Uterus (tissue), 4 donors: Measurements from ENCODE around the gene RAB3C. TPM values are rescaled to one million over a fixed set of nuclear protein-coding genes. Genes with fewer than 3 reads are reported as not detected.
"Not testable (repeated sequence)": the region's sequence is repeated elsewhere in the genome, so short reads cannot be mapped to it uniquely, and the experiment has no call there.

Experiments
- DNase-seq, 2 donors: peaks; one replicate each; pipeline ENCODE4 v3.0.0-alpha.2; 2019 to 2020
- H3K27ac ChIP-seq, 2 donors: fragments of 200-600 bp; sonication (generic); 1 replicate in 1 of 2; 2 replicates in 1 of 2; pipeline ENCODE4 v1.5.1; 2016 to 2018
- H3K27me3 ChIP-seq, 2 donors: fragments of 200-600 bp; sonication (generic); one replicate each; pipeline ENCODE4 v1.5.1; 2018 to 2019; ENCODE audit warnings: control low read depth in 1 of 2
- H3K36me3 ChIP-seq, 2 donors: fragments of 200-600 bp; sonication (generic); one replicate each; pipeline ENCODE4 v1.5.1; 2019; ENCODE audit warnings: control low read depth in 1 of 2
- H3K4me1 ChIP-seq, 2 donors: fragments of 200-600 bp; sonication (generic); one replicate each; pipeline ENCODE4 v1.5.1; 2018 to 2019; ENCODE audit warnings: control low read depth in 1 of 2
- H3K4me3 ChIP-seq, 2 donors: fragments of 200-600 bp; sonication (generic); 1 replicate in 1 of 2; 2 replicates in 1 of 2; pipeline ENCODE4 v1.5.1; 2018 to 2019; ENCODE audit warnings: mild to moderate bottlenecking in 1 of 2
- H3K9me3 ChIP-seq, 2 donors: fragments of 200-600 bp; sonication (generic); one replicate each; pipeline ENCODE4 v1.5.1; 2019; ENCODE audit warnings: control low read depth in 1 of 2
- POLR2A ChIP-seq, 2 donors: fragments of 450-650 bp; IDR thresholded peaks; one replicate each; pipeline ENCODE4 v1.6.1; 2016; ENCODE audit warnings: antibody characterized with exemption in 2 of 2, mild to moderate bottlenecking in 1 of 2, moderate library complexity in 1 of 2
- intact Hi-C: fragments of 100-400 bp; cut with DNase I; formaldehyde crosslinking; loops from one replicate; pipeline ENCODE4 v1.15.1; 2023; ENCODE audit warnings: low total_unique reads
- total RNA-seq, 4 donors: library from RNA; depleted of rRNA in 3 of 4; stranded (reverse); fragments of >200 nt in 3 of 4; gene quantifications; one replicate each; pipeline versions ENCODE4 v1.1.0 to v1.2.4, GENCODE V29; 2014 to 2023
- TF ChIP-seq, protein P1 (sequence below), 4 experiments: fragments of 200-600 bp in 2 of 4; fragments of 450-650 bp in 2 of 4; sonication (generic) in 2 of 4; IDR thresholded peaks; one replicate each; pipeline ENCODE4 v1.5.1; 2016 to 2019; ENCODE audit warnings: antibody characterized with exemption in 4 of 4, mild to moderate bottlenecking in 2 of 4, moderate library complexity in 1 of 4
- donor health status: DM: yes; HTN: yes; CAD: no.

The RAB3C gene
- total RNA-seq, 4 donors from 2014 or later = 0.59 to 2.1 (median 0.83) TPM; not detected in 1

DNA sequence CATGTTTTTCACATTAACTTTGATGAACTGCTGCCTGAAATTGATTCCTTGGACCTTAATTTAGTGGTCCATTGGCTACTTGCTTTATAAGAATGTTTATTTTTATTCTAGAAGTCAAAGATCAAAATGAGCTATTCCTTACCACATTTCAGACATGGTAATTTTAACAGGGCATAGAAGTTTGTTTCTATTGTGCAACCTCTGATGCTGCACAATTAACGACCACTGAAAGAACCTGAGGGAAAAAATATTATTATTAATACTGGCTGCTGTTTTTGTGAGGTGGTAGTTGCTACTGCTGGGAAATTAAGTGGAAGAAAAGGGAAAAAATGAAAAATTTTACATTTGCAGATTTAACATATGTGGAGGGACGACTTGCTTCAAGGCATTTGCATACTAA is 37.9 kb upstream of the RAB3C start:
- no peak for DNase-seq
- TF ChIP-seq POLR2A (IDR thresholded peaks at IDR 0.05) = no peak
- TF ChIP-seq, protein P1, sequence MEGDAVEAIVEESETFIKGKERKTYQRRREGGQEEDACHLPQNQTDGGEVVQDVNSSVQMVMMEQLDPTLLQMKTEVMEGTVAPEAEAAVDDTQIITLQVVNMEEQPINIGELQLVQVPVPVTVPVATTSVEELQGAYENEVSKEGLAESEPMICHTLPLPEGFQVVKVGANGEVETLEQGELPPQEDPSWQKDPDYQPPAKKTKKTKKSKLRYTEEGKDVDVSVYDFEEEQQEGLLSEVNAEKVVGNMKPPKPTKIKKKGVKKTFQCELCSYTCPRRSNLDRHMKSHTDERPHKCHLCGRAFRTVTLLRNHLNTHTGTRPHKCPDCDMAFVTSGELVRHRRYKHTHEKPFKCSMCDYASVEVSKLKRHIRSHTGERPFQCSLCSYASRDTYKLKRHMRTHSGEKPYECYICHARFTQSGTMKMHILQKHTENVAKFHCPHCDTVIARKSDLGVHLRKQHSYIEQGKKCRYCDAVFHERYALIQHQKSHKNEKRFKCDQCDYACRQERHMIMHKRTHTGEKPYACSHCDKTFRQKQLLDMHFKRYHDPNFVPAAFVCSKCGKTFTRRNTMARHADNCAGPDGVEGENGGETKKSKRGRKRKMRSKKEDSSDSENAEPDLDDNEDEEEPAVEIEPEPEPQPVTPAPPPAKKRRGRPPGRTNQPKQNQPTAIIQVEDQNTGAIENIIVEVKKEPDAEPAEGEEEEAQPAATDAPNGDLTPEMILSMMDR (IDR thresholded peaks at IDR 0.05) = no peak
- Histone ChIP-seq H3K27me3 (no peaks in the 10 kb centered on the region), H3K9me3 (no peaks in the 10 kb centered on the region), H3K36me3 (no peaks in the 10 kb centered on the region), H3K4me3 (no peak overlapping the region), H3K4me1 (no peaks in the 10 kb centered on the region), H3K27ac (no peak overlapping the region)
- intact Hi-C loops = no loop called here

DNA sequence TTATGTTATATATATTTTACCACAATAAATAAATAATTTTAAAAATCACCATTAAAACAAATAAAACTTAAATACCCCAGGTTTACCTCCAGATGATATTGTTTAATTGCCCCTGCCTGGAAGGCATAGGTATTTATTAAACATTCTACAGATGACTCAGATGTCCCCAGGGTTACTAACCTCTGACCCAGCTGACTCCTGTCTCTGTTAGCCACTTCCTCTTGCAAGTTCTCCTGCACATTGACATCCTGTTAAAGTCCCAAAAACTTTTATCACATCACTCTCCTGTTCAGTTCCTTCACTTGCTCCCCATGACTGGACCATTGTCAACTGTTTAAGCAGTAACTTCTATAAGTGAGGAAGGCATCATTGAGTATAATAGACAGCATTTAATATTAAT is 37.0 kb upstream of the RAB3C start:
- TF ChIP-seq, protein P1 (IDR thresholded peaks at IDR 0.05) = no peak
- no peak for TF ChIP-seq POLR2A (IDR thresholded peaks at IDR 0.05)
- H3K27me3 ChIP-seq = no peaks in the 10 kb centered on the region
- H3K27ac ChIP-seq = no peak overlapping the region
- H3K4me3 ChIP-seq = no peak overlapping the region
- intact Hi-C loops = no loop called here
- DNase-seq = no peak
- H3K4me1 ChIP-seq = no peaks in the 10 kb centered on the region
- H3K9me3 ChIP-seq = no peaks in the 10 kb centered on the region
- no peaks in the 10 kb centered on the region for H3K36me3 ChIP-seq

DNA sequence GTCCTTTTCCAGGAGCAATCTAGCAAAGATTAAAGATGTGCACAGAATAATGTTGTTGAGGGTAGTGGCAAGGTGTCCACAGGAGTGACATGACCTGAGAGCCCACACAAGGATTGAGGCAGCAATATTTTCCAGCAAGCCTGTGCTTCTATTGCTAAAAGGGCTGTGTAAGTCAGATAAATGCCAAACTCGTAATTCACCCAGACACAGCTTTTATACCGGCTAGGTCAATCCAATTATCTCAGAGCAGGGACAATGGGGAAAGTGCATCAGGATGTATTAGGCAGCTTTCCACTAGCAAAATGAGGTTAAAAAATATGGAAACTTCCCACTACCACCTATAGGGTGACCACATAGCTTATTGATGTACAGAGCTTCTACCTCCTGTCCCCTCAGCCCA is 34.8 kb upstream of the RAB3C start:
- no peaks in the 10 kb centered on the region for H3K27me3 ChIP-seq
- intact Hi-C loops = no loop called here
- H3K4me3 ChIP-seq = no peak overlapping the region
- no peak for DNase-seq
- H3K36me3 ChIP-seq = no peaks in the 10 kb centered on the region
- TF ChIP-seq, protein P1 (IDR thresholded peaks at IDR 0.05) = no peak
- TF ChIP-seq POLR2A (IDR thresholded peaks at IDR 0.05) = no peak
- no peaks in the 10 kb centered on the region for H3K4me1 ChIP-seq
- H3K27ac ChIP-seq = no peak overlapping the region
- no peaks in the 10 kb centered on the region for H3K9me3 ChIP-seq

DNA sequence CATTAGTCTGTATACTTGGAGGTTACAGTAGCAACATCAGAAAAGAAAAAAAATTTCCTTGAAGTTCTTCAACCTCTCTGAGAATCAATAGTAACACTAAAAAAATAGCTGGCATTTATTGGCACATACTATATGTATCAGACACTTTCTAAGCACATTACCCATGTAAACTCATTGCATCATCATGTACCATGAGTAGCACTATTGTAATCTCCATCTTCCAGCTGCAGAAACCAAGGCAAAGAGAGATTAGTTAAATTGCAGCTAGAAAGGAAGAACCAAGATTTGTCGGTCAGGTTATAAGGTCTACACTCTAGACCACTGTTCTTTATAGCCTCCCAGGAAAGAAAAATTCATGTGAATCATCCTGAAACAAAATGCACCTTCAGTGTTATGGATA is 31.4 kb upstream of the RAB3C start:
- intact Hi-C loops = no loop called here
- no peaks in the 10 kb centered on the region for H3K9me3 ChIP-seq
- H3K4me3 ChIP-seq = no peak overlapping the region
- no peaks in the 10 kb centered on the region for H3K27me3 ChIP-seq
- TF ChIP-seq, protein P1 (IDR thresholded peaks at IDR 0.05) = no peak
- no peak for TF ChIP-seq POLR2A (IDR thresholded peaks at IDR 0.05)
- no peak for DNase-seq
- H3K4me1 ChIP-seq = no peaks in the 10 kb centered on the region
- H3K36me3 ChIP-seq = no peaks in the 10 kb centered on the region
- no peak overlapping the region for H3K27ac ChIP-seq

DNA sequence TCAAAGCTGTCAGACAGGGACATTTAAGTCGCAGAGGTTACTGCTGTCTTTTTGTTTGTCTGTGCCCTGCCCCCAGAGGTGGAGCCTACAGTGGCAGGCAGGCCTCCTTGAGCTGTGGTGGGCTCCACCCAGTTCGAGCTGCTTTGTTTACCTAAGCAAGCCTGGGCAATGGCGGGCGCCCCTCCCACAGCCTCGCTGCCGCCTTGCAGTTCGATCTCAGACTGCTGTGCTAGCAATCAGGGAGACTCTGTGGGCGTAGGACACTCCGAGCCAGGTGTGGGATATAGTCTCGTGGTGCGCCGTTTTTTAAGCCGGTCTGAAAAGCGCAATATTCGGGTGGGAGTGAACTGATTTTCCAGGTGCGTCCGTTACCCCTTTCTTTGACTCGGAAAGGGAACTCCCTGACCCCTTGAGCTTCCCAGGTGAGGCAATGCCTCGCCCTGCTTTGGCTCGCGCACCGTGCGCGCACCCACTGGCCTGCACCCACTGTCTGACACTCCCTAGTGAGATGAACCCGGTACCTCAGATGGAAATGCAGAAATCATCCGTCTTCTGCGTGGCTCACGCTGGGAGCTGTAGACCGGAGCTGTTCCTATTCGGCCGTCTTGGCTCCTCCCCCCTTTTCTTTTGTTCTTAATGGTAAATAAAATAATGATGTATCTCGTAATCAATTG is 25.1 kb upstream of the RAB3C start:
- DNase-seq, intact Hi-C loops, H3K27ac ChIP-seq, H3K36me3 ChIP-seq, H3K27me3 ChIP-seq, H3K9me3 ChIP-seq, H3K4me3 ChIP-seq, H3K4me1 ChIP-seq: not testable (repeated sequence)

DNA sequence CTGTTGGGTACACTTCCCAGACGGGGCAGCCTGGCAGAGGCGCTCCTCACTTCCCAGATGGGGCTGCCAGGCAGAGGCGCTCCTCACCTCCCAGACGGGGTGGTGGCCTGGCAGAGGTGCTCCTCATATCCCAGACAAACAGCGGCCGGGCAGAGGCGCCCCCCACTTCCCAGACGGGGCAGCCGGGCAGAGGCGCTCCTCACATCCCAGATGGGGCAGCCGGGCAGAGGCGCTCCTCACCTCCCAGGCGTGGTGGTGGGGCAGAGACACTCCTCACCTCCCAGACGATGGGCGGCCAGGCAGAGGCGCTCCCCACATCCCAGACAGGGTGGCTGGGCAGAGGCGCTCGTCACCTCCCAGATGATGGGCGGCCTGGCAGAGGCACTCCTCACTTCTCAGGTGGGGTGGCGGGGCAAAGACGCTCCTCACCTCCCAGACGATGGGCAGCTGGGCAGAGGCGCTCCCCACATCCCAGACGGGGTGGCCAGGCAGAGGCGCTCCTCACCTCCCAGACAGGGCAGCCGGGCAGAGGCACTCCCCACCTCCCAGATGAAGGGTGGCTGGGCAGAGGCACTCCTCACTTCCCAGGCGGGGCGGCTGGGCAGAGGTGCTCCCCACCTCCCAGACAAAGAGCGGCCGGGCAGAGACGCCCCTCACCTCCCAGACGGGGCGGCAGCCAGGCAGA is 19.7 kb upstream of the RAB3C start:
- H3K27ac ChIP-seq, H3K27me3 ChIP-seq, H3K4me3 ChIP-seq, H3K4me1 ChIP-seq, intact Hi-C loops, H3K36me3 ChIP-seq, DNase-seq, H3K9me3 ChIP-seq: not testable (repeated sequence)

DNA sequence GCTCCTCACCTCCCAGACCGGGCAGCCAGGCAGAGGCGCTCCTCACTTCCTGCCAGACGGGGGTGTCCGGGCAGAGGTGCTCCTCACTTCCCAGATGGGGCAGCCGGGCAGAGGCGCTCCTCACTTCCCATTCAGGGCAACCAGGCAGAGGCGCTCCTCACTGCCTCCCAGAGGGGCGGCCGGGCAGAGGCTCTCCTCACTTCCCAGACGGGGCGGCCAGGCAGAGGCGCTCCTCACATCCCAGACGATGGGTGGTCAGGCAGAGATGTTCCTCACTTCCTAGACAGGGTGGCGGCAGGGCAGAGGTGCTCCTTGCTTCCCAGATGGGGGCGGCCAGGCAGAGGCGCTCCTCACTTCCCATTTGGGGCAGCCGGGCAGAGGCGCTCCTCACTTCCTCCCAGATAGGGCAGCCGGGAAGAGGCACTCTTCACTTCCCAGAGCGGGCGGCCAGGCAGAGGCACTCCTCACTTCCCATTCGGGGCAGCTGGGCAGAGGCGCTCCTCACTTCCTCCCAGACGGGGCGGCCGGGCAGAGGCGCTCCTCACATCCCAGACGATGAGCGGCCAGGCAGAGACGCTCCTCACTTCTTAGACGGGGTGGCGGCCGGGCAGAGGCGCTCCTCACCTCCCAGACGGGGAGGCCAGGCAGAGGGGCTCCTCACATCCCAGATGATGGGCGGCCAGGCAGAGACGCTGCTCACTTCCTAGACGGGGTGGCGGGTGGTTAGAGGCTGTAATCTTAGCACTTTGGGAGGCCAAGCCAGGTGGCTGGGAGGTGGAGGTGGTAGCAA is 18.6 kb upstream of the RAB3C start:
- H3K36me3 ChIP-seq, intact Hi-C loops, H3K27ac ChIP-seq, H3K27me3 ChIP-seq, H3K4me1 ChIP-seq, H3K9me3 ChIP-seq, H3K4me3 ChIP-seq, DNase-seq: not testable (repeated sequence)
